CD4-positive, alpha-beta T cell treated with Interleukin-21 for 1 hour (primary cell): ENCODE results near the gene NPIPB5.
"Not testable (repeated sequence)": the region's sequence is repeated elsewhere in the genome, so short reads cannot be mapped to it uniquely, and the experiment has no call there.

Experiments
- DNase-seq: peaks from one replicate; pipeline ENCODE4 v3.0.0-alpha.2; 2020

Gene NPIPB5

GRCh38 chr16:22510591-22510990 is at the start of gene NPIPB5:
Gene NPIPB5 (plus strand): TSS chr16:22510891. CDS start chr16:22513802, 2,911 bp downstream.
- DNase-seq, result not testable (repeated sequence)

GRCh38 chr16:22468846-22469245 is 41.8 kb upstream of the NPIPB5 start:
- DNase-seq, result not testable (repeated sequence)

- not testable (repeated sequence) for DNase-seq
Observed at GRCh38 chr16:22537996-22538395, 27.3 kb downstream of the NPIPB5 start.

- not testable (repeated sequence) for DNase-seq
Observed at GRCh38 chr16:22544809-22545208, 34.1 kb downstream of the NPIPB5 start.

GRCh38 chr16:22546630-22547029 is 35.9 kb downstream of the NPIPB5 start:
- not testable (repeated sequence) for DNase-seq

- not testable (repeated sequence) for DNase-seq
Observed at GRCh38 chr16:22547170-22547765, 36.6 kb downstream of the NPIPB5 start.

GRCh38 chr16:22549853-22550252 is 39.2 kb downstream of the NPIPB5 start:
- not testable (repeated sequence) for DNase-seq

GRCh38 chr16:22551143-22551542 is 40.5 kb downstream of the NPIPB5 start:
- not testable (repeated sequence) for DNase-seq

GRCh38 chr16:22551651-22552050 is 41.0 kb downstream of the NPIPB5 start:
- DNase-seq, result not testable (repeated sequence)

- not testable (repeated sequence) for DNase-seq
Observed at GRCh38 chr16:22556759-22557158, 46.1 kb downstream of the NPIPB5 start.
